MM.1S (cell line): ENCODE results near the gene AKAP1.

Experiments
- EZH2 ChIP-seq: fragments of 300-600 bp; sonication (generic); optimal IDR thresholded peaks from 2 replicates; pipeline ENCODE3; 2017; ENCODE audit warnings: low read depth, mild to moderate bottlenecking, antibody characterized with exemption, low read length, mixed read lengths
- TF ChIP-seq, protein P1 (sequence below): fragments of 300-600 bp; sonication (generic); IDR thresholded peaks from 2 replicates; pipeline ENCODE4 v1.5.1; 2016; ENCODE audit warnings: antibody characterized with exemption, low read length, mixed read lengths

DNA sequence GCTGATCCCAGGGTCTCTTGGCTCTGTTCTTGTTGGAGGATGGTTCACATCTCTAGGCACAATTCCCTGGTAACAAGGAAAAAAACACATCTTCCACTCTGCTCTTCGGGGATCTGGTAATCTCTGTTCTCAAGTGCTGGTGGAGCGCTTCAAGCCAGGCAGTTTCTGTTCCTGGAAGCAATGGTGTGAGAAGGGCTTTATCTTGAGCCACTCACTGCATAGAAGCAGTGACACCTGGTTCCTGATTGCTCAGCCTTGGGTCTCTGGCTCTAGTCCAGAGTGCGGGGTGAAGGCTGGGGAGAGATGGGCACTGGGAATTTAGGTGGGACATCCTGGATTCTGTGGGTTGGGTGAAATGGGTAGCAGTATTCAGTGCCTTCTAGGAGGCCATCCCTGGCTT lies 14.1 kb downstream of the AKAP1 start:
- TF ChIP-seq, protein P1, sequence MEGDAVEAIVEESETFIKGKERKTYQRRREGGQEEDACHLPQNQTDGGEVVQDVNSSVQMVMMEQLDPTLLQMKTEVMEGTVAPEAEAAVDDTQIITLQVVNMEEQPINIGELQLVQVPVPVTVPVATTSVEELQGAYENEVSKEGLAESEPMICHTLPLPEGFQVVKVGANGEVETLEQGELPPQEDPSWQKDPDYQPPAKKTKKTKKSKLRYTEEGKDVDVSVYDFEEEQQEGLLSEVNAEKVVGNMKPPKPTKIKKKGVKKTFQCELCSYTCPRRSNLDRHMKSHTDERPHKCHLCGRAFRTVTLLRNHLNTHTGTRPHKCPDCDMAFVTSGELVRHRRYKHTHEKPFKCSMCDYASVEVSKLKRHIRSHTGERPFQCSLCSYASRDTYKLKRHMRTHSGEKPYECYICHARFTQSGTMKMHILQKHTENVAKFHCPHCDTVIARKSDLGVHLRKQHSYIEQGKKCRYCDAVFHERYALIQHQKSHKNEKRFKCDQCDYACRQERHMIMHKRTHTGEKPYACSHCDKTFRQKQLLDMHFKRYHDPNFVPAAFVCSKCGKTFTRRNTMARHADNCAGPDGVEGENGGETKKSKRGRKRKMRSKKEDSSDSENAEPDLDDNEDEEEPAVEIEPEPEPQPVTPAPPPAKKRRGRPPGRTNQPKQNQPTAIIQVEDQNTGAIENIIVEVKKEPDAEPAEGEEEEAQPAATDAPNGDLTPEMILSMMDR: no peak
- TF ChIP-seq EZH2: no peak
